ENCODE results near the gene ASIC2. TPM values are rescaled to one million over a fixed set of nuclear protein-coding genes. Genes with fewer than 3 reads are reported as not detected.

ASIC2 gene
- total and polyA plus RNA-seq, 2 donors (not counting 1 experiment from before 2014, with no cell fraction given) = not detected

DNA sequence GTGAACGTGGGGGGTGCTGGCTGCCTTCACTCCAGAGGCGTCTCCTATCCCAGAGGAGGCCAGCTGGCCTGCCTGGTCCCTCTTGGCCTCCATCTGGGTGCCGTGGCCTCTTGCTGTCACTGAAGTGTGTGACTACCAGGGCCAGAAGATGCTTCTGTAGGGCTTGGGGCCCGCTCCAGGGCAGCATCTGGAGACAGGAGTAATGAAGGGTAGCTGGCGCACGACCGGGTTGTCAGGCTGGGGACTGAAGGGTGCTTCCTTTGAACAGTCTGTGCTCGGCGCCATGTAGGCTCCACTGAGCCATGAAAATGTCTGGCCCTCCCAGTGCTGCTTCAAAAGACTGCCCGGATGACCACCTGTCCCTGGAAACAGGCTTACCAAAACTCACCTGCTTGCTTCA lies 31.3 kb downstream of the ASIC2 start:
- Histone ChIP-seq H3K9me3 (ENCODE audit: control extremely low read depth in 1 of 3, control insufficient read depth in 2 of 3, insufficient read depth in 1 of 3, low read length in 2 of 3) (peaks cover 0 to 4% (median 0%) of the 10 kb centered on the region in 3 donors), H3K4me1 (ENCODE audit: control insufficient read depth in 2 of 2, insufficient read depth in 2 of 2, low read length in 2 of 2) (no peaks in the 10 kb centered on the region), H3K27me3 (replicated peaks in 1 of 4; ENCODE audit: control extremely low read depth in 1 of 4, control insufficient read depth in 3 of 4, insufficient read depth in 4 of 4, low read length in 3 of 4) (peaks cover 0 to 4% (median 0%) of the 10 kb centered on the region in 4 experiments), H3K27ac (ENCODE audit: low read length in 2 of 2) (no peak overlapping the region), H4K20me1 (ENCODE audit: control insufficient read depth, insufficient read depth, low read length, poor library complexity, severe bottlenecking) (no peaks in the 10 kb centered on the region), H3K79me2 (ENCODE audit: control insufficient read depth, insufficient read depth, low read length) (no peaks in the 10 kb centered on the region), H3K36me3 (replicated peaks in 1 of 2; ENCODE audit: control extremely low read depth in 1 of 2, control insufficient read depth in 1 of 2, extremely low read depth in 1 of 2, insufficient read depth in 2 of 2, low read length in 1 of 2) (no peaks in the 10 kb centered on the region), H2AFZ (ENCODE audit: insufficient read depth, low read depth, low read length, poor library complexity, severe bottlenecking) (no peak overlapping the region), H3K4me3 (ENCODE audit: control extremely low read depth in 1 of 5, extremely low read depth in 1 of 5, insufficient read depth in 1 of 5, low read depth in 2 of 5, low read length in 4 of 5) (no peak overlapping the region), H3K9ac (ENCODE audit: low read length) (no peak overlapping the region), H3K4me2 (replicated peaks; ENCODE audit: low read depth, low read length, poor library complexity, severe bottlenecking) (no peak overlapping the region)
- DNase-seq = no peak
- peaks cover 2% of the 10 kb centered on the region for H3K9me3 Mint-ChIP-seq (ENCODE audit: insufficient read depth)
- intact Hi-C loops (cut with micrococcal nuclease) = no loop called here
- no peak for ATAC-seq (ENCODE audit: low read depth)
- no peak overlapping the region for H3K4me3 Mint-ChIP-seq
- H3K27ac Mint-ChIP-seq = no peak overlapping the region
- no peaks in the 10 kb centered on the region for H3K4me1 Mint-ChIP-seq
- peaks cover 40% of the 10 kb centered on the region for H3K27me3 Mint-ChIP-seq
- WGBS (ENCODE audit: insufficient coverage) = 73% methylated on average over 8 of the region's 10 CpGs
- CTCF ChIA-PET = no interaction called here
- POLR2A ChIA-PET = no interaction called here
- TF ChIP-seq, protein P1, sequence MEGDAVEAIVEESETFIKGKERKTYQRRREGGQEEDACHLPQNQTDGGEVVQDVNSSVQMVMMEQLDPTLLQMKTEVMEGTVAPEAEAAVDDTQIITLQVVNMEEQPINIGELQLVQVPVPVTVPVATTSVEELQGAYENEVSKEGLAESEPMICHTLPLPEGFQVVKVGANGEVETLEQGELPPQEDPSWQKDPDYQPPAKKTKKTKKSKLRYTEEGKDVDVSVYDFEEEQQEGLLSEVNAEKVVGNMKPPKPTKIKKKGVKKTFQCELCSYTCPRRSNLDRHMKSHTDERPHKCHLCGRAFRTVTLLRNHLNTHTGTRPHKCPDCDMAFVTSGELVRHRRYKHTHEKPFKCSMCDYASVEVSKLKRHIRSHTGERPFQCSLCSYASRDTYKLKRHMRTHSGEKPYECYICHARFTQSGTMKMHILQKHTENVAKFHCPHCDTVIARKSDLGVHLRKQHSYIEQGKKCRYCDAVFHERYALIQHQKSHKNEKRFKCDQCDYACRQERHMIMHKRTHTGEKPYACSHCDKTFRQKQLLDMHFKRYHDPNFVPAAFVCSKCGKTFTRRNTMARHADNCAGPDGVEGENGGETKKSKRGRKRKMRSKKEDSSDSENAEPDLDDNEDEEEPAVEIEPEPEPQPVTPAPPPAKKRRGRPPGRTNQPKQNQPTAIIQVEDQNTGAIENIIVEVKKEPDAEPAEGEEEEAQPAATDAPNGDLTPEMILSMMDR (IDR thresholded peaks at IDR 0.05) = no peak
- TF ChIP-seq EZH2 (IDR thresholded peaks at IDR 0.05; ENCODE audit: borderline replicate concordance, insufficient read depth, low read depth, low read length, poor library complexity, severe bottlenecking) = no peak

DNA sequence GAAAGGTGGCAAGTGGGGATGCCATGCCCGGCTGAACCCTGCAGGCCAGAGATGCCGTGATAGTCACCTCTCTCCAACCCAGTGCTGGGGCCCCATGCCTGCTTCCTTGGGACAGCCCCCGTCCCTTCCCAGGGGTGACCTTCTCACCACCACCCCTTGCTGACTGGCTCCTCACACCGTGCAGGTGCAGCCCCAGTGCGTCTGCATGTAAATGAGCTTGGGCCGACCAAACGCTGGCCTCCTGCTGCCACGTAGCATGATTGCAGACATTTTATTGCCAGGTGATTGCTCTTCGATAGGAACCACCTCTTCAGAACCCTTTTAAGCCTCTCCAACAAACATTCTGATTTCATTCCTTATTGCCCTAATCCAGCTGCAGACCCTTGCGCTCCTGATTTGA lies 32.5 kb downstream of the ASIC2 start:
- DNase-seq (no peak), ATAC-seq (ENCODE audit: low read depth) (no peak)
- H3K79me2 ChIP-seq (ENCODE audit: control insufficient read depth, insufficient read depth, low read length) = no peaks in the 10 kb centered on the region
- intact Hi-C loops (cut with micrococcal nuclease) = no loop called here
- H3K9ac ChIP-seq (ENCODE audit: low read length) = no peak overlapping the region
- CTCF ChIA-PET = no interaction called here
- Mint-ChIP-seq H3K9me3 (ENCODE audit: insufficient read depth) (peaks cover 2% of the 10 kb centered on the region), H3K4me3 (no peak overlapping the region), H3K4me1 (no peaks in the 10 kb centered on the region), H3K27ac (no peak overlapping the region), H3K27me3 (peaks cover 37% of the 10 kb centered on the region)
- H3K4me3 ChIP-seq (ENCODE audit: control extremely low read depth in 1 of 5, extremely low read depth in 1 of 5, insufficient read depth in 1 of 5, low read depth in 2 of 5, low read length in 4 of 5) = no peak overlapping the region
- WGBS (ENCODE audit: insufficient coverage) = 37% methylated on average over 9 of the region's 10 CpGs
- no peak overlapping the region for H3K4me2 ChIP-seq (replicated peaks; ENCODE audit: low read depth, low read length, poor library complexity, severe bottlenecking)
- no peak for TF ChIP-seq EZH2 (IDR thresholded peaks at IDR 0.05; ENCODE audit: borderline replicate concordance, insufficient read depth, low read depth, low read length, poor library complexity, severe bottlenecking)
- TF ChIP-seq, protein P1 (IDR thresholded peaks at IDR 0.05) = no peak
- H2AFZ ChIP-seq (ENCODE audit: insufficient read depth, low read depth, low read length, poor library complexity, severe bottlenecking) = no peak overlapping the region
- no peaks in the 10 kb centered on the region for H4K20me1 ChIP-seq (ENCODE audit: control insufficient read depth, insufficient read depth, low read length, poor library complexity, severe bottlenecking)
- H3K36me3 ChIP-seq (replicated peaks in 1 of 2; ENCODE audit: control extremely low read depth in 1 of 2, control insufficient read depth in 1 of 2, extremely low read depth in 1 of 2, insufficient read depth in 2 of 2, low read length in 1 of 2) = no peaks in the 10 kb centered on the region
- no peaks in the 10 kb centered on the region for H3K4me1 ChIP-seq (ENCODE audit: control insufficient read depth in 2 of 2, insufficient read depth in 2 of 2, low read length in 2 of 2)
- H3K9me3 ChIP-seq (ENCODE audit: control extremely low read depth in 1 of 3, control insufficient read depth in 2 of 3, insufficient read depth in 1 of 3, low read length in 2 of 3) = peaks cover 0 to 4% (median 0%) of the 10 kb centered on the region in 3 donors
- H3K27me3 ChIP-seq (replicated peaks in 1 of 4; ENCODE audit: control extremely low read depth in 1 of 4, control insufficient read depth in 3 of 4, insufficient read depth in 4 of 4, low read length in 3 of 4) = peaks cover 0 to 4% (median 0%) of the 10 kb centered on the region in 4 experiments
- no peak overlapping the region for H3K27ac ChIP-seq (ENCODE audit: low read length in 2 of 2)
- POLR2A ChIA-PET = no interaction called here
